B cell (primary cell): ENCODE measurements around the gene ZACN. TPM values are rescaled to one million over a fixed set of nuclear protein-coding genes. Genes with fewer than 3 reads are reported as not detected.

Experiments
- ATAC-seq: fragments of 200-7000 bp; cut with Tn5 transposase; one replicate; pipeline ENCODE4 v1.10.0; 2021; ENCODE audit warnings: low read depth, mild to moderate bottlenecking, moderate number of reproducible peaks, moderate library complexity
- CTCF ChIA-PET: fragments of 350-600 bp; sonication (Branson Sonifier 250); formaldehyde crosslinking; loops from one replicate; lab custom pipeline; 2021; ENCODE audit warnings: antibody characterized with exemption, inconsistent platforms; lab: Charles Lee
- POLR2A ChIA-PET: fragments of 350-600 bp; sonication (Branson Sonifier 250); formaldehyde crosslinking; loops from one replicate; lab custom pipeline; 2021; ENCODE audit warnings: antibody characterized with exemption; lab: Charles Lee
- DNase-seq: peaks from one replicate; pipeline ENCODE4 v3.0.0; 2013
- H2AFZ ChIP-seq: 2 replicates; pipeline ENCODE4 v1.6.1; 2012; ENCODE audit warnings: mild to moderate bottlenecking, low read depth, low read length; ENCODE audit not compliant: insufficient read depth, poor library complexity, severe bottlenecking
- H3K27ac ChIP-seq, 2 donors: 1 replicate in 1 of 2; 2 replicates in 1 of 2; pipeline ENCODE4 v1.5.1; 2012 to 2013; ENCODE audit warnings: low read length in 2 of 2, mild to moderate bottlenecking in 2 of 2, moderate library complexity in 1 of 2
- H3K27me3 ChIP-seq, 4 experiments: fragments of 200-600 bp in 1 of 4; sonication (generic) in 1 of 4; replicated peaks in 1 of 4; 1 replicate in 2 of 4; 2 replicates in 2 of 4; pipeline versions ENCODE4 v1.6.1 to v1.7.0; 2013 to 2016; ENCODE audit warnings: low read length in 3 of 4, mild to moderate bottlenecking in 2 of 4, mixed read lengths in 1 of 4, moderate library complexity in 1 of 4; ENCODE audit not compliant: insufficient read depth in 4 of 4, control insufficient read depth in 3 of 4; ENCODE audit errors: control extremely low read depth in 1 of 4
- H3K36me3 ChIP-seq, 2 experiments: replicated peaks in 1 of 2; 1 replicate in 1 of 2; 2 replicates in 1 of 2; pipeline versions ENCODE4 v1.6.1 to v1.7.1; 2013; ENCODE audit warnings: low read length in 1 of 2; ENCODE audit not compliant: insufficient read depth in 2 of 2, control insufficient read depth in 1 of 2; ENCODE audit errors: control extremely low read depth in 1 of 2, extremely low read depth in 1 of 2
- H3K4me1 ChIP-seq, 2 donors: fragments of 200-600 bp in 1 of 2; sonication (generic) in 1 of 2; 1 replicate in 1 of 2; 2 replicates in 1 of 2; pipeline versions ENCODE4 v1.5.1 to v1.6.1; 2013 to 2017; ENCODE audit warnings: low read length in 2 of 2; ENCODE audit not compliant: control insufficient read depth in 2 of 2, insufficient read depth in 2 of 2
- H3K4me2 ChIP-seq: replicated peaks from 2 replicates; pipeline ENCODE3; 2012; ENCODE audit warnings: mild to moderate bottlenecking, low read depth, low read length; ENCODE audit not compliant: poor library complexity, severe bottlenecking
- H3K4me3 ChIP-seq, 5 experiments: fragments of 200-600 bp in 1 of 5; sonication (generic) in 1 of 5; 1 replicate in 3 of 5; 2 replicates in 2 of 5; pipeline versions ENCODE4 v1.5.1 to v1.7.0; 2011 to 2016; ENCODE audit warnings: low read length in 4 of 5, mild to moderate bottlenecking in 4 of 5, low read depth in 2 of 5, control low read depth in 1 of 5, moderate library complexity in 1 of 5; ENCODE audit not compliant: insufficient read depth in 1 of 5; ENCODE audit errors: control extremely low read depth in 1 of 5, extremely low read depth in 1 of 5
- H3K79me2 ChIP-seq: fragments of 200-600 bp; sonication (generic); one replicate; pipeline ENCODE4 v1.6.0; 2016; ENCODE audit warnings: low read length; ENCODE audit not compliant: control insufficient read depth, insufficient read depth
- H3K9ac ChIP-seq: fragments of 200-600 bp; sonication (generic); 2 replicates; pipeline ENCODE4 v1.6.1; 2017; ENCODE audit warnings: mild to moderate bottlenecking, low read length, moderate library complexity
- H3K9me3 ChIP-seq, 3 donors: one replicate each; pipeline versions ENCODE4 v1.6.1 to v1.7.1; 2013; ENCODE audit warnings: low read length in 2 of 3; ENCODE audit not compliant: control insufficient read depth in 2 of 3, insufficient read depth in 1 of 3; ENCODE audit errors: control extremely low read depth in 1 of 3
- H4K20me1 ChIP-seq: 2 replicates; pipeline ENCODE4 v1.6.0; 2012; ENCODE audit warnings: mild to moderate bottlenecking, low read length; ENCODE audit not compliant: insufficient read depth, control insufficient read depth, poor library complexity, severe bottlenecking
- H3K27ac Mint-ChIP-seq: one replicate; pipeline ENCODE4 v1.8.0; 2021; ENCODE audit warnings: mixed read lengths
- H3K27me3 Mint-ChIP-seq: one replicate; pipeline ENCODE4 v1.8.0; 2021; ENCODE audit warnings: mixed read lengths
- H3K4me1 Mint-ChIP-seq: one replicate; pipeline ENCODE4 v1.8.0; 2021; ENCODE audit warnings: mixed read lengths
- H3K4me3 Mint-ChIP-seq: one replicate; pipeline ENCODE4 v1.8.0; 2021; ENCODE audit warnings: mixed read lengths
- H3K9me3 Mint-ChIP-seq: one replicate; pipeline ENCODE4 v1.8.0; 2022; ENCODE audit warnings: mixed read lengths; ENCODE audit not compliant: insufficient read depth
- EZH2 ChIP-seq: IDR thresholded peaks from 2 replicates; pipeline ENCODE4 v1.6.1; 2012; ENCODE audit warnings: borderline replicate concordance, low read depth, mild to moderate bottlenecking, moderate library complexity, low read length; ENCODE audit not compliant: insufficient read depth, poor library complexity, severe bottlenecking
- WGBS: methylation state at CpG from one replicate; pipeline ENCODE4 v1.1.5; 2013; ENCODE audit warnings: missing lambda C conversion rate; ENCODE audit not compliant: insufficient coverage; 5-methylcytosine and 5-hydroxymethylcytosine counted together
- intact Hi-C: fragments of 100-400 bp; cut with micrococcal nuclease; formaldehyde crosslinking; loops from one replicate; pipeline ENCODE4 v1.10.0; 2022
- polyA plus RNA-seq: library from polyadenylated mRNA; depleted of rRNA; stranded (reverse); fragments of >200 nt; gene quantifications from 2 replicates; pipeline ENCODE4 v1.2.3, GENCODE V29; 2012
- total RNA-seq, 2 donors: library from RNA; stranded (reverse); fragments of 120-200 nt in 1 of 2; gene quantifications; 1 replicate in 1 of 2; 2 replicates in 1 of 2; pipeline versions ENCODE4 v1.2.3 to v1.2.4, GENCODE V29; 2013 to 2022
- TF ChIP-seq, protein P1 (sequence below): fragments of 200-600 bp; IDR thresholded peaks from one replicate; pipeline ENCODE4 v1.8.0; 2022; ENCODE audit warnings: antibody characterized with exemption, mild to moderate bottlenecking

The ZACN gene
- total and polyA plus RNA-seq, 2 donors (not counting 1 experiment from before 2014, with no cell fraction given) = 0.37 to 0.45 TPM

DNA sequence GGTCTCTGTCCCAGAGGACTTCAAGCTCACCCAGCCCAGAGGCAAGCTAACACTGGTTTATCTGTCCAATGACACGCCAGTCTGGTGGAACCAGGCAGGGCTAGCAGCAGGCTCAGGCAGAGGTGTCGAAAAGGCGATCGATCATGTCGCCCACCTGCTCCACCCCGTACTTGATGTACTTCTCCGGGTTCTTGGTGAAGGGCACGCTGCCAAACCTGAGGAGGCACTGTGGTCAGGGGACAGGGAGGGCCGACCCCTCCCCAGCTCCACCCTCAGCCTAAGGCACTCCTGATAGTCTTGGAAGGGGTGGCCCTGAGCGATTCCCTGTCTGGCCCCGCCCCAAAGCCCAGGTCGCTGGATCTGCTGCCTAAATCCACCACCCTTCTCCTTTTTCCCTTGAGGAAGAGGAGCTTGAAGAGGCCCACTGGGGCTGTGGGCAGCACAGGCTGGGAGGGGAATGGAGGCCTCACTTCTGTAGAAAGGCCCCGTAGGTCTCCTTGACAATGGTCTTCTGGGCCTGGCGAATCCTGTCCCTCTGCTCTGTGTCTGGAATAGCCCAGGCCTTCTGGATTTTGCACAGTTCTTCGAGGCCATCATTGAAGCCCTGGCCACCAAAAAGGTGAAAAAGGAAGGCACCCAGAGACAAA, 4.7 kb downstream of the ZACN start:
- Histone ChIP-seq H3K79me2 (no peaks in the 10 kb centered on the region), H3K9me3 (no peaks in the 10 kb centered on the region), H3K27me3 (peaks cover 0 to 11% (median 7%) of the 10 kb centered on the region in 4 experiments), H3K27ac (no peak overlapping the region), H3K4me1 (peaks cover 12 to 13% of the 10 kb centered on the region in 2 donors), H4K20me1 (no peaks in the 10 kb centered on the region), H3K4me2 (no peak overlapping the region), H3K4me3 (no peak overlapping the region), H3K9ac (no peak overlapping the region), H2AFZ (no peak overlapping the region), H3K36me3 (peaks cover 0 to 54% of the 10 kb centered on the region in 2 experiments)
- WGBS = 97% methylated on average over 11 of the region's 15 CpGs
- Mint-ChIP-seq H3K9me3 (no peaks in the 10 kb centered on the region), H3K4me1 (peaks cover 11% of the 10 kb centered on the region), H3K27me3 (peaks cover 2% of the 10 kb centered on the region), H3K27ac (no peak overlapping the region), H3K4me3 (no peak overlapping the region)
- TF ChIP-seq, protein P1, sequence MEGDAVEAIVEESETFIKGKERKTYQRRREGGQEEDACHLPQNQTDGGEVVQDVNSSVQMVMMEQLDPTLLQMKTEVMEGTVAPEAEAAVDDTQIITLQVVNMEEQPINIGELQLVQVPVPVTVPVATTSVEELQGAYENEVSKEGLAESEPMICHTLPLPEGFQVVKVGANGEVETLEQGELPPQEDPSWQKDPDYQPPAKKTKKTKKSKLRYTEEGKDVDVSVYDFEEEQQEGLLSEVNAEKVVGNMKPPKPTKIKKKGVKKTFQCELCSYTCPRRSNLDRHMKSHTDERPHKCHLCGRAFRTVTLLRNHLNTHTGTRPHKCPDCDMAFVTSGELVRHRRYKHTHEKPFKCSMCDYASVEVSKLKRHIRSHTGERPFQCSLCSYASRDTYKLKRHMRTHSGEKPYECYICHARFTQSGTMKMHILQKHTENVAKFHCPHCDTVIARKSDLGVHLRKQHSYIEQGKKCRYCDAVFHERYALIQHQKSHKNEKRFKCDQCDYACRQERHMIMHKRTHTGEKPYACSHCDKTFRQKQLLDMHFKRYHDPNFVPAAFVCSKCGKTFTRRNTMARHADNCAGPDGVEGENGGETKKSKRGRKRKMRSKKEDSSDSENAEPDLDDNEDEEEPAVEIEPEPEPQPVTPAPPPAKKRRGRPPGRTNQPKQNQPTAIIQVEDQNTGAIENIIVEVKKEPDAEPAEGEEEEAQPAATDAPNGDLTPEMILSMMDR = no peak
- no peak for TF ChIP-seq EZH2
- ChIA-PET POLR2A (no interaction called here), CTCF (no interaction called here)
- no peak for ATAC-seq
- no peak for DNase-seq
- intact Hi-C loops = no loop called here

DNA sequence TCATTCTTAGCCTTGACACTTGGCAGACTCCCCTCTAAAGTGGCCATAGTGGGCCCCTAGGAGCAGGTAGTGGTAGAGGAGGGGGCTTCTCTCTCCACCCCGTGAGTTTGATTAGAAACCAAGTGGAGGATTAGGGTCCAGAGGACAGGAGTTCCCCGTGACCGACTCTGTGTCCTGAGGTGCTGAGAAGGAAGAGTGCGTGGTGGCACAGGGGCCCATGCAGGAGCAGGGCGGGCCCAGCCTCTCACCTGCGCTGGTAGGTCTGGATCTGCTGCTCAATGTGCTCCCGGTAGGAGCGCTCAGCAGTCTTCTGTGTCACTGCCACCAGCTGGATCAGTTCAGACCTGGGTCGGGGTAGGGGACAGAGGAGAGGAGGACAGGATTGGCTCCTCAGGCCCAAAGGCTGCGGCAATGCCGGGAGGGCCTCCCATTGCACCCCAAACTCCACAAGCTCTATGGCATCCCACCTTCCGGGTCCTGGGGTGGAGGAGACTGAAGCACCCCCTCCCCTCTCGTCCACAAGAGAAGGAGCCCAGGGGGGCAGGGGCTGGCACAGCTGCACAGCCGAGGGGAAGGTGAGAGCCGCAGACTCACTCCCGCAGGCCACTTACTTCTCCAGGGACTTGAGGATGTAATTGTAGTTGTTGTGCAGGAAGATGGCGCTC, 6.2 kb downstream of the ZACN start:
- no peak for DNase-seq
- TF ChIP-seq, protein P1 = no peak
- no peak for TF ChIP-seq EZH2
- Histone ChIP-seq H3K4me3 (no peak overlapping the region), H3K4me2 (no peak overlapping the region), H3K79me2 (no peaks in the 10 kb centered on the region), H3K4me1 (peaks cover 0 to 2% of the 10 kb centered on the region in 2 donors), H2AFZ (no peak overlapping the region), H3K36me3 (peaks cover 0 to 70% of the 10 kb centered on the region in 2 experiments), H3K27me3 (no peaks in the 10 kb centered on the region), H4K20me1 (peaks cover 4% of the 10 kb centered on the region), H3K9ac (no peak overlapping the region), H3K9me3 (no peaks in the 10 kb centered on the region), H3K27ac (no peak overlapping the region)
- no peaks in the 10 kb centered on the region for H3K9me3 Mint-ChIP-seq
- intact Hi-C loops = no loop called here
- H3K4me1 Mint-ChIP-seq = peaks cover 3% of the 10 kb centered on the region
- WGBS = 93% methylated on average over 13 of the region's 17 CpGs
- no peaks in the 10 kb centered on the region for H3K27me3 Mint-ChIP-seq
- CTCF ChIA-PET = interaction anchor here (0.9 kb wide), 1 partner anchor 36 kb away, joined by 3 read pairs; no protein-coding TSS in a partner anchor
- no peak overlapping the region for H3K4me3 Mint-ChIP-seq
- POLR2A ChIA-PET = no interaction called here
- no peak for ATAC-seq
- no peak overlapping the region for H3K27ac Mint-ChIP-seq
